ENCODE measurements around the gene NEU4. TPM values are rescaled to one million over a fixed set of nuclear protein-coding genes. Genes with fewer than 3 reads are reported as not detected.
A peak's percentile ranks its signal among the peaks of the same experiment; 100 is the strongest.

NEU4 gene
- total and polyA plus RNA-seq, 9 of the 15 experiments (the other 6 are each of a cell fraction or from before 2014, with no cell fraction given), result 0.01 to 0.40 TPM; not detected in 7

DNA sequence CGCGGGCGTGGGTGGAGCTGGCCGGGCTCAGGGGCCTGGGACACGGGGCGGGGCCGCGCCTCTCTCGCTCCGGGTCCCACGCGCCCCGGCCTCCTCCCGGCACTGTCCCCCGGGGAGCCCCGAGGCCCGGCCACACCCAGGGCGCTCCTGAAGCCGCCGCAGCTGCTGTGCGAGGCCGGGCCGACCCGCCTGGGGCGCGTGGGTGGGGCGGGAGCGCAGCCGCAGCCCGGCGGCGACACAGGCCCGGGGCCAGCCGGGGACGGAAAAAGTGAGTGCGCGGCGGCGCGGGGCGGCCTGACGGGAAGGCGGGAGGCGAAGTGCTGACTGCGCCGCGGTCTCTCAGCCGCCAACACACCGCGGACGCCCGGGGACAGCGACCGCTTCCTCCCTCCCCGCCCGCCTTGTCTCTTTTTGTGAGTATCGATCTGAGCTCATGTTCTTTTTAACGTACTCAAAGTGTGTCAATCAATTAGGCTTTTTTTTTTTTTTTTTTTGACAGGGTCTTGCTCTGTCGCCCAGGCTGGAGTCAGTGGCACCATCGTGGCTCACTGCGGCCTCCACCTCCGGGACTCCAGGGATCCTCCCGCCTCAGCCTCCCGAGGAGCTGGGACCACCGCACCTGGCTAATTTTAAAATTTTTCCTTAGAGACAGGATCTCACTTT lies 35.2 kb downstream of the NEU4 start (continued):
- TF ChIP-seq, protein P1, sequence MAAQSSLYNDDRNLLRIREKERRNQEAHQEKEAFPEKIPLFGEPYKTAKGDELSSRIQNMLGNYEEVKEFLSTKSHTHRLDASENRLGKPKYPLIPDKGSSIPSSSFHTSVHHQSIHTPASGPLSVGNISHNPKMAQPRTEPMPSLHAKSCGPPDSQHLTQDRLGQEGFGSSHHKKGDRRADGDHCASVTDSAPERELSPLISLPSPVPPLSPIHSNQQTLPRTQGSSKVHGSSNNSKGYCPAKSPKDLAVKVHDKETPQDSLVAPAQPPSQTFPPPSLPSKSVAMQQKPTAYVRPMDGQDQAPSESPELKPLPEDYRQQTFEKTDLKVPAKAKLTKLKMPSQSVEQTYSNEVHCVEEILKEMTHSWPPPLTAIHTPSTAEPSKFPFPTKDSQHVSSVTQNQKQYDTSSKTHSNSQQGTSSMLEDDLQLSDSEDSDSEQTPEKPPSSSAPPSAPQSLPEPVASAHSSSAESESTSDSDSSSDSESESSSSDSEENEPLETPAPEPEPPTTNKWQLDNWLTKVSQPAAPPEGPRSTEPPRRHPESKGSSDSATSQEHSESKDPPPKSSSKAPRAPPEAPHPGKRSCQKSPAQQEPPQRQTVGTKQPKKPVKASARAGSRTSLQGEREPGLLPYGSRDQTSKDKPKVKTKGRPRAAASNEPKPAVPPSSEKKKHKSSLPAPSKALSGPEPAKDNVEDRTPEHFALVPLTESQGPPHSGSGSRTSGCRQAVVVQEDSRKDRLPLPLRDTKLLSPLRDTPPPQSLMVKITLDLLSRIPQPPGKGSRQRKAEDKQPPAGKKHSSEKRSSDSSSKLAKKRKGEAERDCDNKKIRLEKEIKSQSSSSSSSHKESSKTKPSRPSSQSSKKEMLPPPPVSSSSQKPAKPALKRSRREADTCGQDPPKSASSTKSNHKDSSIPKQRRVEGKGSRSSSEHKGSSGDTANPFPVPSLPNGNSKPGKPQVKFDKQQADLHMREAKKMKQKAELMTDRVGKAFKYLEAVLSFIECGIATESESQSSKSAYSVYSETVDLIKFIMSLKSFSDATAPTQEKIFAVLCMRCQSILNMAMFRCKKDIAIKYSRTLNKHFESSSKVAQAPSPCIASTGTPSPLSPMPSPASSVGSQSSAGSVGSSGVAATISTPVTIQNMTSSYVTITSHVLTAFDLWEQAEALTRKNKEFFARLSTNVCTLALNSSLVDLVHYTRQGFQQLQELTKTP (IDR thresholded peaks at IDR 0.05; ENCODE audit: low read depth in 1 of 2, partially characterized antibody in 2 of 2), result no peak
- TF ChIP-seq HIVEP1 (CRISPR knock-in tag; IDR thresholded peaks at IDR 0.05) (no peak), ZSCAN32 (CRISPR knock-in tag; IDR thresholded peaks at IDR 0.05) (no peak), HCFC1 (IDR thresholded peaks at IDR 0.05; ENCODE audit: low read depth, low read length) (no peak), CHD1 (IDR thresholded peaks at IDR 0.05; ENCODE audit: low read length) (peak; percentile 25), RFX5 (IDR thresholded peaks at IDR 0.05; ENCODE audit: low read depth, low read length) (no peak), TAF1 (IDR thresholded peaks at IDR 0.05; ENCODE audit: control insufficient read depth, extremely low read depth, insufficient read depth, low read length, severe bottlenecking) (peak; percentile 62), KLF6 (CRISPR knock-in tag; IDR thresholded peaks at IDR 0.05; ENCODE audit: borderline replicate concordance) (no peak), ZNF133 (CRISPR knock-in tag; IDR thresholded peaks at IDR 0.05) (no peak), RUNX1 (IDR thresholded peaks at IDR 0.05; ENCODE audit: low read depth) (no peak), NRF1 (conservative IDR thresholded peaks at IDR 0.05 in 1 of 2, IDR thresholded peaks at IDR 0.05 in 1 of 2) (peak; percentile 80 to 84), JUNB (CRISPR knock-in tag; conservative IDR thresholded peaks at IDR 0.05) (no peak), ESRRA (IDR thresholded peaks at IDR 0.05; ENCODE audit: borderline replicate concordance, low read depth) (no peak), ZNF197 (CRISPR knock-in tag; IDR thresholded peaks at IDR 0.05; ENCODE audit: low read depth) (no peak), RAD21 (CRISPR knock-in tag; conservative IDR thresholded peaks at IDR 0.05 in 1 of 2, IDR thresholded peaks at IDR 0.05 in 1 of 2) (peak in 1 of 2 experiments; percentile 24; a peak in 2 of 4 replicates)
- TF ChIP-seq, protein P2, sequence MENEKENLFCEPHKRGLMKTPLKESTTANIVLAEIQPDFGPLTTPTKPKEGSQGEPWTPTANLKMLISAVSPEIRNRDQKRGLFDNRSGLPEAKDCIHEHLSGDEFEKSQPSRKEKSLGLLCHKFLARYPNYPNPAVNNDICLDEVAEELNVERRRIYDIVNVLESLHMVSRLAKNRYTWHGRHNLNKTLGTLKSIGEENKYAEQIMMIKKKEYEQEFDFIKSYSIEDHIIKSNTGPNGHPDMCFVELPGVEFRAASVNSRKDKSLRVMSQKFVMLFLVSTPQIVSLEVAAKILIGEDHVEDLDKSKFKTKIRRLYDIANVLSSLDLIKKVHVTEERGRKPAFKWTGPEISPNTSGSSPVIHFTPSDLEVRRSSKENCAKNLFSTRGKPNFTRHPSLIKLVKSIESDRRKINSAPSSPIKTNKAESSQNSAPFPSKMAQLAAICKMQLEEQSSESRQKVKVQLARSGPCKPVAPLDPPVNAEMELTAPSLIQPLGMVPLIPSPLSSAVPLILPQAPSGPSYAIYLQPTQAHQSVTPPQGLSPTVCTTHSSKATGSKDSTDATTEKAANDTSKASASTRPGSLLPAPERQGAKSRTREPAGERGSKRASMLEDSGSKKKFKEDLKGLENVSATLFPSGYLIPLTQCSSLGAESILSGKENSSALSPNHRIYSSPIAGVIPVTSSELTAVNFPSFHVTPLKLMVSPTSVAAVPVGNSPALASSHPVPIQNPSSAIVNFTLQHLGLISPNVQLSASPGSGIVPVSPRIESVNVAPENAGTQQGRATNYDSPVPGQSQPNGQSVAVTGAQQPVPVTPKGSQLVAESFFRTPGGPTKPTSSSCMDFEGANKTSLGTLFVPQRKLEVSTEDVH (IDR thresholded peaks at IDR 0.05; ENCODE audit: low read depth, partially characterized antibody), result no peak
- TF ChIP-seq, protein P3, sequence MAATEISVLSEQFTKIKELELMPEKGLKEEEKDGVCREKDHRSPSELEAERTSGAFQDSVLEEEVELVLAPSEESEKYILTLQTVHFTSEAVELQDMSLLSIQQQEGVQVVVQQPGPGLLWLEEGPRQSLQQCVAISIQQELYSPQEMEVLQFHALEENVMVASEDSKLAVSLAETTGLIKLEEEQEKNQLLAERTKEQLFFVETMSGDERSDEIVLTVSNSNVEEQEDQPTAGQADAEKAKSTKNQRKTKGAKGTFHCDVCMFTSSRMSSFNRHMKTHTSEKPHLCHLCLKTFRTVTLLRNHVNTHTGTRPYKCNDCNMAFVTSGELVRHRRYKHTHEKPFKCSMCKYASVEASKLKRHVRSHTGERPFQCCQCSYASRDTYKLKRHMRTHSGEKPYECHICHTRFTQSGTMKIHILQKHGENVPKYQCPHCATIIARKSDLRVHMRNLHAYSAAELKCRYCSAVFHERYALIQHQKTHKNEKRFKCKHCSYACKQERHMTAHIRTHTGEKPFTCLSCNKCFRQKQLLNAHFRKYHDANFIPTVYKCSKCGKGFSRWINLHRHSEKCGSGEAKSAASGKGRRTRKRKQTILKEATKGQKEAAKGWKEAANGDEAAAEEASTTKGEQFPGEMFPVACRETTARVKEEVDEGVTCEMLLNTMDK (IDR thresholded peaks at IDR 0.05; ENCODE audit: borderline replicate concordance, insufficient read depth, low read depth, low read length, poor library complexity, severe bottlenecking), result peak; percentile 56

All from K562 (cell line).